DND-41 (cell line): ENCODE results near the gene GSE1.

Experiments
- EZH2 ChIP-seq: IDR thresholded peaks from 3 replicates; pipeline ENCODE4 v1.6.1; 2012; ENCODE audit warnings: borderline replicate concordance, low read depth, mild to moderate bottlenecking, moderate library complexity, low read length, inconsistent platforms; ENCODE audit not compliant: severe bottlenecking
- TF ChIP-seq, protein P1 (sequence below): IDR thresholded peaks from 2 replicates; pipeline ENCODE4 v1.5.1; 2012; ENCODE audit warnings: borderline replicate concordance, low read length, moderate library complexity, mild to moderate bottlenecking; ENCODE audit not compliant: poor library complexity, severe bottlenecking; ENCODE audit errors: extremely low read depth

DNA sequence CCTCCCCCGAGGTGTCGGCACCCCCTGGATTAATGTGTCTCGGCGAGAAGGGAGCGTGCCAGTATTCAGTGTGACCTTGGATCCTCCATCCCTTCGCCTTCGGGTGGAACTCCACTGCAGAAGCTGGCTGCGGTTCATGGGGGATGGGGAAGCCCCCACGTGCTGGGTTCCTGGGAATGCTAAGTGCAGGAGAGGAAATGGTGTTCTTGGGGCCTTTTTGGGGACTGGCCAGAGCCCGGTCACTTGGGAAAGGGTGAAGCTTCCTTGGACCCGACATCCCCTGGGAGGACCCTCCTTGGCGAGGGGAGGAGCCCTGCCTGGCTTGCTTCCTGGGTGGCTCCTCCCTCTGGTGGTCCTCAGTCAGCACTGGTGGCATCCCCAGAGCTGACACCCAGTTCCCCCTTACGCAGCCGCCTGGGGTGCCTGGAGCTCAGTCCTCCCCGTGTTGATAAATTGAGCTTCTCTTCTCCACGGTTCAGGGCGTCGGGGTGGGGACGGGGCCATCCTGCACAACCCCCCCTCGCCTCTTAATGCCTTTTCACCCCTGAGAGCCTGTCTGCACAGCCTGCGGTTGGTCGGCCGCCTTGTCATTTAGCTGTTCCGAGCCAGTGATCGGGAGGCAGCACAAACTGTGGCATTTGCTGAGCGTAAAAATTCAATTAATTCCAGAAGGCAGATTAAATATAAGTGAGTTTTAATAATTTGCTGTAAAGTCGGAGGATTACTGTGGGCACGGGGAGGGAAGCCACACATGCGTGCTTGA lies 30.7 kb upstream of the GSE1 start:
- TF ChIP-seq, protein P1, sequence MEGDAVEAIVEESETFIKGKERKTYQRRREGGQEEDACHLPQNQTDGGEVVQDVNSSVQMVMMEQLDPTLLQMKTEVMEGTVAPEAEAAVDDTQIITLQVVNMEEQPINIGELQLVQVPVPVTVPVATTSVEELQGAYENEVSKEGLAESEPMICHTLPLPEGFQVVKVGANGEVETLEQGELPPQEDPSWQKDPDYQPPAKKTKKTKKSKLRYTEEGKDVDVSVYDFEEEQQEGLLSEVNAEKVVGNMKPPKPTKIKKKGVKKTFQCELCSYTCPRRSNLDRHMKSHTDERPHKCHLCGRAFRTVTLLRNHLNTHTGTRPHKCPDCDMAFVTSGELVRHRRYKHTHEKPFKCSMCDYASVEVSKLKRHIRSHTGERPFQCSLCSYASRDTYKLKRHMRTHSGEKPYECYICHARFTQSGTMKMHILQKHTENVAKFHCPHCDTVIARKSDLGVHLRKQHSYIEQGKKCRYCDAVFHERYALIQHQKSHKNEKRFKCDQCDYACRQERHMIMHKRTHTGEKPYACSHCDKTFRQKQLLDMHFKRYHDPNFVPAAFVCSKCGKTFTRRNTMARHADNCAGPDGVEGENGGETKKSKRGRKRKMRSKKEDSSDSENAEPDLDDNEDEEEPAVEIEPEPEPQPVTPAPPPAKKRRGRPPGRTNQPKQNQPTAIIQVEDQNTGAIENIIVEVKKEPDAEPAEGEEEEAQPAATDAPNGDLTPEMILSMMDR = no peak
- no peak for TF ChIP-seq EZH2
